ENCODE data around the gene WDSUB1. TPM values are rescaled to one million over a fixed set of nuclear protein-coding genes. Genes with fewer than 3 reads are reported as not detected.

WDSUB1 gene, protein sequence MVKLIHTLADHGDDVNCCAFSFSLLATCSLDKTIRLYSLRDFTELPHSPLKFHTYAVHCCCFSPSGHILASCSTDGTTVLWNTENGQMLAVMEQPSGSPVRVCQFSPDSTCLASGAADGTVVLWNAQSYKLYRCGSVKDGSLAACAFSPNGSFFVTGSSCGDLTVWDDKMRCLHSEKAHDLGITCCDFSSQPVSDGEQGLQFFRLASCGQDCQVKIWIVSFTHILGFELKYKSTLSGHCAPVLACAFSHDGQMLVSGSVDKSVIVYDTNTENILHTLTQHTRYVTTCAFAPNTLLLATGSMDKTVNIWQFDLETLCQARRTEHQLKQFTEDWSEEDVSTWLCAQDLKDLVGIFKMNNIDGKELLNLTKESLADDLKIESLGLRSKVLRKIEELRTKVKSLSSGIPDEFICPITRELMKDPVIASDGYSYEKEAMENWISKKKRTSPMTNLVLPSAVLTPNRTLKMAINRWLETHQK
- total RNA-seq, result 4.9 and 6.1 TPM in 2 replicates

DNA sequence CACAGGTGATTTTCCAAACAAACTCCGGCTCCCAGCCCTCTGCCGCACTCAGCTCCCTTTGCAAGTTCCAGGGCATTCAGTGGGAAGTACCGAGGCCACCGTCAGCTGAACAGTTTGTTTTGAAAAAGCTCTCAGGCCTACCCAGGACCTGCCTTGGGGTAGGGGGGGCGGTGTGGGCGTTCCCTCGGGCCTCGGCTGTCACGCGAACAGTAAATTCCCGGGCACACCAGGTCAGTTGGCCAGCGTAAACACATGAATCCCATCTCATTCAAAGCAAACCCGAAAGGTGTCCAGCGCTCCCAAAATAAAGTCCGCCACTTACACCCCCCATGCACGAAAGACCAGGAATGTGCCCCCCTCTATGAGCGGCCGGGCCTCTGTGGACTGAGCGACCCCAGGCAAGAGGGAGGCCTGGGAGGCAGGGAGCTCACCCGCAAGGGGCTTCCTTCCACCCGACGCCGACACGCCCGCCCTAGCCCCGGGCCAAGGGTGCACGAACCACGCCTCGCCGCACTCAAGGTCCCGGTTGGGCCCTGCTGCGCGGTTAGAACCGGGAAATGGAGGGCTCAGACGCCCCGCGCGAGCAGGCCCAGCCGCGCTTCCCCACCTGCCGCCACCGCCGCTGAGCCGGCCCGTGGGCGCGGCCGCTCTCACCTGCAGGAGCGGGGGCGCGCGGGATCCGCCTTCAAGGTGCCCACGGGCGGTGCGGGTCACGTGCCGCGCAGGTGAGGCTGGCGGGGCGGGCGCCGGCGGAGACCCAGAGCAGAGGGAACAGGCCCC, at the start of gene WDSUB1:
Gene WDSUB1, minus strand, starts transcription at position 775 of the 780 bp plus-strand sequence. CDS start 3,634 bp downstream, outside the sequence.

All from epithelial cell of umbilical artery (primary cell).